Measurements from ENCODE around the gene ORC4.

DNA sequence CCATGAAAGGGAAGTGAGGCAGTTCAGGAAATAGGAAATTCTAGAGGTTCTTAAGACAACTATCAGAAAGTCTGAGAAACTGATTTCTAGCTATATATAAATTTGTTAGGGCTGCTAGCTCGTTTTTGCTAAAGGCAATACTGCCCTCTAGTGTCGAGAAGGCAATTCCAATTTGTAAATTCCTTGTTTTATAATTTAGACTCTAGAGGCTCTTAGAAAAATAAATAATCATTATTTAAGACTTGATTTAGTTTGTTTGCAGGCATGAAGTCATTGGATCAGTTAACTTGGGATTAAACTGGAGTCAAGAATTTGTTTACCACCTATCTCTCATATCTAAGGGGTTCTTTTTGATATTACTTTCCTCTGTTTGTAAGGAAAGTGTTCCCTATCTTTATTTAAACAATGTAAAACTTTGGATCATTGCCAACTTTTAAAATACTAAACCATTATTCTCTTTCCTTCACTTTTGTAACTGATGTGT, 109.5 kb downstream of the ORC4 start:
- TF ChIP-seq GATA2 (IDR thresholded peaks at IDR 0.05; ENCODE audit: low read depth, low read length) = no peak
- TF ChIP-seq GATA3 (IDR thresholded peaks at IDR 0.05; ENCODE audit: low read depth, low read length) = no peak
